ENCODE measurements around the gene CCDC149.

GRCh38 chr4:24795666-24796381, 117.0 kb downstream of the CCDC149 start:
- TF ChIP-seq POLR2AphosphoS5 (IDR thresholded peaks at IDR 0.05; ENCODE audit: insufficient read depth in 1 of 2, low read depth in 1 of 2) = peak in 1 of 2 donors; percentile 6
- no peak for TF ChIP-seq CTCF (IDR thresholded peaks at IDR 0.05)
- TF ChIP-seq POLR2A (IDR thresholded peaks at IDR 0.05) = no peak

All from vagina (tissue), 2 donors.